ENCODE measurements around the gene RNF114. TPM values are rescaled to one million over a fixed set of nuclear protein-coding genes. Genes with fewer than 3 reads are reported as not detected.
A peak's percentile ranks its signal among the peaks of the same experiment; 100 is the strongest.

The RNF114 gene
- total RNA-seq, 1 experiment from 2014 or later, result 90.0 TPM

DNA sequence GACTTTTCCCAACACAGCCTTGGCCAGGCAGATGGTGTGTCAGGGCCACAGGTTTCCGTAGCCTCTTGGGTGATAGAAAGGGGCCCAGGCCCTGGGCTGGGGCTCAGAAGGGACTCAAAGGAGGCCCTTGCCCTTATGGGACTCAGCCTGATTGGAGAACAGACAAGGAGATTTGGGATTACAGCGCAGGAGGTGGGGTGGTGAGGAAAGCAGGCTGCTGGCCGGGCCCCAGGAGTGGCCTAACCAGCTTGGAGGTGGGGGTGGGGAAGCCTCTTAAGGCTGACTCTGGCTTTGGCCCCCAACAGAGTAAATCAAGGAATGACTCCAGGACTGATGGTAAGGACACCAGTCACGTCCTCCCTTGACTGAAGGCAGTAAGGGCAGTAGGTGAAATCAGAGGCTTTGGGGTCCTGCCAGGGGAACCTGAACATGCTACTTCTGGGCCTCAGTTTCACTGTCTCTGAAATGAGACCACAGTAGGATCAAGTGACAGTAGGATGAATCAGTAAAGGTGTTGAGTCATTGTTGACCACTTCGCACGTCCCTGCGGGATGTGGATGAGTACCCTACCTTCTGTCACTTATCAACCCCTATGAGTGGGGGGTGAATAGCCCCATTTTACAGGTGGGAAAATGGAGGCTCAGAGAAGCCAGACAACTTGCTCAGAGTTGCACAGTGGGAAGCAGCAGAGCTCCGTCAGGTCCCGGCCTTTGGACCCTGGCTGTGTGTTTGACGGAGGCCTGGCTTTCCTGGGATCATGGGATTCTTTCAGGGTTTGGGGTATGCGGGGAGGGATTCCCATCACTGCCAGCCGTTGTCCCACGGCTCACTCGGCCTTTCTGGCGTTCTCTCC lies 51.0 kb downstream of the RNF114 start:
- TF ChIP-seq EZH2 (IDR thresholded peaks at IDR 0.05; ENCODE audit: borderline replicate concordance, low read depth, low read length, poor library complexity, severe bottlenecking), result no peak
- TF ChIP-seq, protein P1, sequence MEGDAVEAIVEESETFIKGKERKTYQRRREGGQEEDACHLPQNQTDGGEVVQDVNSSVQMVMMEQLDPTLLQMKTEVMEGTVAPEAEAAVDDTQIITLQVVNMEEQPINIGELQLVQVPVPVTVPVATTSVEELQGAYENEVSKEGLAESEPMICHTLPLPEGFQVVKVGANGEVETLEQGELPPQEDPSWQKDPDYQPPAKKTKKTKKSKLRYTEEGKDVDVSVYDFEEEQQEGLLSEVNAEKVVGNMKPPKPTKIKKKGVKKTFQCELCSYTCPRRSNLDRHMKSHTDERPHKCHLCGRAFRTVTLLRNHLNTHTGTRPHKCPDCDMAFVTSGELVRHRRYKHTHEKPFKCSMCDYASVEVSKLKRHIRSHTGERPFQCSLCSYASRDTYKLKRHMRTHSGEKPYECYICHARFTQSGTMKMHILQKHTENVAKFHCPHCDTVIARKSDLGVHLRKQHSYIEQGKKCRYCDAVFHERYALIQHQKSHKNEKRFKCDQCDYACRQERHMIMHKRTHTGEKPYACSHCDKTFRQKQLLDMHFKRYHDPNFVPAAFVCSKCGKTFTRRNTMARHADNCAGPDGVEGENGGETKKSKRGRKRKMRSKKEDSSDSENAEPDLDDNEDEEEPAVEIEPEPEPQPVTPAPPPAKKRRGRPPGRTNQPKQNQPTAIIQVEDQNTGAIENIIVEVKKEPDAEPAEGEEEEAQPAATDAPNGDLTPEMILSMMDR (conservative IDR thresholded peaks at IDR 0.05; ENCODE audit: low read depth, low read length), result no peak
- CTCF ChIA-PET, result no interaction called here
- intact Hi-C loops (cut with micrococcal nuclease; ENCODE audit: unreplicated experiment), result no loop called here
- H3K4me1 ChIP-seq (ENCODE audit: insufficient read depth, low read length, poor library complexity, severe bottlenecking), result peaks cover 35% of the 10 kb centered on the region
- no peaks in the 10 kb centered on the region for H3K36me3 ChIP-seq (ENCODE audit: insufficient read depth, low read length, poor library complexity, severe bottlenecking)
- H3K27me3 ChIP-seq (replicated peaks; ENCODE audit: insufficient read depth, low read depth, low read length, poor library complexity), result no peaks in the 10 kb centered on the region
- peak overlapping the region; percentile 35 for H3K27ac ChIP-seq (ENCODE audit: low read depth, low read length, poor library complexity, severe bottlenecking)
- DNase-seq (ENCODE audit: low spot score), result no peak
- no peaks in the 10 kb centered on the region for H3K9me3 ChIP-seq (ENCODE audit: low read depth, low read length, poor library complexity, severe bottlenecking)
- no peak overlapping the region for H3K4me3 ChIP-seq (ENCODE audit: low read depth, low read length, poor library complexity, severe bottlenecking)
- POLR2A ChIA-PET (ENCODE audit: low non-redundant PET), result no interaction called here
- no TSS peak for BruUV-seq (replicated peaks)

GRCh38 chr20:49987868-49988690 lies 51.9 kb downstream of the RNF114 start:
- TF ChIP-seq, protein P1 (conservative IDR thresholded peaks at IDR 0.05; ENCODE audit: low read depth, low read length), result no peak
- TF ChIP-seq EZH2 (IDR thresholded peaks at IDR 0.05; ENCODE audit: borderline replicate concordance, low read depth, low read length, poor library complexity, severe bottlenecking), result no peak
- no peak for DNase-seq (ENCODE audit: low spot score)
- Histone ChIP-seq H3K27me3 (replicated peaks; ENCODE audit: insufficient read depth, low read depth, low read length, poor library complexity) (no peaks in the 10 kb centered on the region), H3K9me3 (ENCODE audit: low read depth, low read length, poor library complexity, severe bottlenecking) (no peaks in the 10 kb centered on the region), H3K27ac (ENCODE audit: low read depth, low read length, poor library complexity, severe bottlenecking) (peak overlapping the region; percentile 37), H3K36me3 (ENCODE audit: insufficient read depth, low read length, poor library complexity, severe bottlenecking) (no peaks in the 10 kb centered on the region), H3K4me1 (ENCODE audit: insufficient read depth, low read length, poor library complexity, severe bottlenecking) (peaks cover 30% of the 10 kb centered on the region), H3K4me3 (ENCODE audit: low read depth, low read length, poor library complexity, severe bottlenecking) (no peak overlapping the region)
- ChIA-PET POLR2A (ENCODE audit: low non-redundant PET) (interaction anchor here (0.6 kb wide), 1 partner anchor 178 kb away, joined by 4 read pairs; no protein-coding TSS in a partner anchor), CTCF (no interaction called here)
- intact Hi-C loops (cut with micrococcal nuclease; ENCODE audit: unreplicated experiment), result no loop called here
- BruUV-seq (replicated peaks), result no TSS peak

DNA sequence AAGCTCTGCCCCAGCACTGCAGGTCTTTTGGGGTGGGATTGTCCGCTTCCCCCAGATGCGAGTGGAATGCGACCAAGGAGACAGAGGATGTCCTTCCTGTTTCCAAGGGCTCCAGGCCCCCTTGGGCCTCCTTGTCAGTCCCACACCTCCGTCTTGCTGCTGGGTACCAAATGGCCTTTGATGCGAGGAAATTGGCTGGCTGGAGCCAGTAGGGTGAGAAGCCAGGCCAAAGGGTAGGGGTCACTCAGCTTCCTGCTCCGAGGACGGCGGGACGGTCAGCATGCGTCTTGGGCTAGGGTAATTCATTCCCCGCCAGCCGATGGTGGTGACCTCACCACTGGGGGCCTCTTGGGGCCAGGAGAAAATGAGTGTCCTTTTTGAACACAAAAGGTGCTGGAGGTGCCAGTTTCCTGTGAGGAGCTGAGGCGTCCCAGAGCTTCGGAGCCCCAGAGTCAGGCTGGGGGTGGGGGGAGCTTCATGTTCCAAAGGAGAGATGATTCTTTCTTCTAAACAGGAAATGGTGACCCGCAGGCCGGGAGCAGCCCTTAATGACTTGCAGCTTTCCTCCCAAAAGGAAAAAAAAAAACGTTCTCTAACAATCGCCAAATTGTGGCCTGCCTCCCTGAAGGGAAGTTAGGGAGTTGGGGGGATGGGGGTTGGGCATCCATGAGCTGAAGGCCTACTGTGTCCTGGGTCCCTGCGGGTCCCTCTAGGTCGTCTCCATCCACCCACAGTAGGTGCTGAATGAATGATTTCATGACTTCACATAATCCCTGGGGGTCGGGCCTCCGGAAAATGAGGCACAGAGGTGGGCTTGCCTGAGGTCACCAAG lies 53.3 kb downstream of the RNF114 start:
- H3K4me3 ChIP-seq (ENCODE audit: low read depth, low read length, poor library complexity, severe bottlenecking), result no peak overlapping the region
- DNase-seq (ENCODE audit: low spot score), result peak; percentile 75
- no peaks in the 10 kb centered on the region for H3K36me3 ChIP-seq (ENCODE audit: insufficient read depth, low read length, poor library complexity, severe bottlenecking)
- intact Hi-C loops (cut with micrococcal nuclease; ENCODE audit: unreplicated experiment), result no loop called here
- no peaks in the 10 kb centered on the region for H3K9me3 ChIP-seq (ENCODE audit: low read depth, low read length, poor library complexity, severe bottlenecking)
- ChIA-PET CTCF (interaction anchor here (0.6 kb wide), 1 partner anchor 76 kb away, joined by 3 read pairs; no protein-coding TSS in a partner anchor), POLR2A (ENCODE audit: low non-redundant PET) (interaction anchor here (0.6 kb wide), 2 partner anchors 76 to 1479 kb away, joined by 4 to 5 read pairs; no protein-coding TSS in a partner anchor)
- TF ChIP-seq, protein P1 (conservative IDR thresholded peaks at IDR 0.05; ENCODE audit: low read depth, low read length), result no peak
- no peak for TF ChIP-seq EZH2 (IDR thresholded peaks at IDR 0.05; ENCODE audit: borderline replicate concordance, low read depth, low read length, poor library complexity, severe bottlenecking)
- H3K4me1 ChIP-seq (ENCODE audit: insufficient read depth, low read length, poor library complexity, severe bottlenecking), result peaks cover 25% of the 10 kb centered on the region
- no peaks in the 10 kb centered on the region for H3K27me3 ChIP-seq (replicated peaks; ENCODE audit: insufficient read depth, low read depth, low read length, poor library complexity)
- H3K27ac ChIP-seq (ENCODE audit: low read depth, low read length, poor library complexity, severe bottlenecking), result peak overlapping the region; percentile 47
- no TSS peak for BruUV-seq (replicated peaks)
